Hepatocyte (in vitro differentiated cells): ENCODE measurements around the gene TMEM185B.

Experiments used
- CTCF ChIP-seq: fragments of 200-600 bp; sonication (generic); IDR thresholded peaks from 2 replicates; pipeline ENCODE4 v1.5.1; 2016; ENCODE audit warnings: antibody characterized with exemption, mild to moderate bottlenecking; ENCODE audit not compliant: poor library complexity
- EZH2 ChIP-seq: fragments of 200-600 bp; sonication (generic); IDR thresholded peaks from 2 replicates; pipeline ENCODE4 v1.6.1; 2016; ENCODE audit warnings: antibody characterized with exemption, mild to moderate bottlenecking, borderline replicate concordance
- EZH2phosphoT487 ChIP-seq: fragments of 200-600 bp; sonication (generic); IDR thresholded peaks from one replicate; pipeline ENCODE4 v1.6.1; 2018; ENCODE audit warnings: antibody characterized with exemption, mild to moderate bottlenecking, low read depth, moderate library complexity; ENCODE audit not compliant: unreplicated experiment, severe bottlenecking

DNA sequence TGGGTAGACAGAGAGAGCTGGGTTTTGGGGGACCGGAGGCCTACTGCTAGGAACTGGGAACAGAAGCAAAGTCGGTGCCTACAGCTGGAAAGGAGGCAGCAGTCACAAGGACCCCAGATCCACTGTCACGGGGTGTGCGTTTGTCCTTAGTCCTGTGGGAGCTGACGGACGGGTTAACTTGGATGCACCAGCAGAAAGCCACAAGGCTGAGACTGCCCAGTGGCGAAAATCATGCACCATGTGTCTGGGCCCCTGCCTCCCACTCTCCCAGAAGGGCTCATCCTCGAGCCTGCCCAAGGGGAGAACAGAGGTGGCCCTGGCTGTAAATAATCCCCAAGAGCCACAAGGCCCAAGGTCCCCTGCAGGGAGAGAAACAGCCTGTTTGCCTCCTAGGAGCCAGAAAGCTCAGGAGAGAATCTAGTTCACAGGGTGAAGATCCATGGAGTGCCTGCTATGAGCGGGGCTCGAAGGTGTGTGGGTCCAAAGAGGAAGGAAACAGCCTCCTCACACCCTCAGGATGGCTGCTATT is 17.8 kb upstream of the TMEM185B start:
- TF ChIP-seq CTCF (no peak), EZH2phosphoT487 (no peak), EZH2 (no peak)
